WI38 (cell line): ENCODE data around the gene PTPRT.
"Not testable (repeated sequence)": the region's sequence is repeated elsewhere in the genome, so short reads cannot be mapped to it uniquely, and the experiment has no call there.

Source experiments
- H3K4me3 ChIP-seq: 2 replicates; pipeline ENCODE4 v1.5.1; 2011; ENCODE audit warnings: low read depth, mild to moderate bottlenecking, control low read depth, low read length
- CTCF ChIP-seq: IDR thresholded peaks from 2 replicates; pipeline ENCODE4 v1.5.1; 2012; ENCODE audit warnings: low read depth, mild to moderate bottlenecking, control low read depth, low read length

The PTPRT gene

DNA sequence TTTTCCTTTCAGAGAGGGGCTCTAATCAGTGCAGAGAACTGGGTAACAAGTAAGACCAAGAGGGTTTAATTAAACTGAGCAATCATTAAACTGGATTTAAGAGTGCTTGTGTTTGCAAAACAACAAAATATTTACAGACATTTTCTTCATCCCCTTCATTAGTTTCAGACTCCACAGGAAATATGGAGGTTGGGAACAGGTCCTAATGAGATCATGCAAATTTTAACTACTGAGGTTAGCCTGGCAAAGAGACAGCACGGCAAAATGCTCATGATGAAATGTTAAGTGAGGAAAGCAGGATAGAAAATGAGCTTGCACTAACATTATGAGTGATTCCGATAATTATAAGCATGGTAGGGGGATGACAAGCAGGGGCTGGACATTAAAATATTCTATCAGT is 268.9 kb downstream of the PTPRT start:
- TF ChIP-seq CTCF: no peak

DNA sequence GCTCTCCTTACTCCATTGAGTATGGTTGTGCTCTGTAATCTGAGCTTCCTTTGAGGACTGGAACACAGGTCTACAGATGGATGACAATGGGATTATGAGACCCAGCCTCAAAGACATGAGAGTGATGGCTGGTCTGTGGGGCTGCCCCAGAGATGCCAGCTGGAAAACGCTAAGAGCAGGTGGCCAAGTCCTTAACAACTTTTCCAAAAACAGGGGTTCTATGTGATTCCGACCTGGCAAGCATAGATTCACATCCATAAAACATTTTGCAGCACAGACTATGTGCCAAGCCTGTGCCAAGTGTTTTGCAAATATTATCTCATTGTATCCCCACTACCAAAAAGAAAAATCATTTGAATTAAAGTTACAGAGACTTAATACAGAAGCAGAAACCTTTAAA is 270.4 kb downstream of the PTPRT start:
- no peak for TF ChIP-seq CTCF
- no peak overlapping the region for H3K4me3 ChIP-seq

More for the DNA sequence above, 268.9 kb downstream of the PTPRT start:
- no peak overlapping the region for H3K4me3 ChIP-seq

DNA sequence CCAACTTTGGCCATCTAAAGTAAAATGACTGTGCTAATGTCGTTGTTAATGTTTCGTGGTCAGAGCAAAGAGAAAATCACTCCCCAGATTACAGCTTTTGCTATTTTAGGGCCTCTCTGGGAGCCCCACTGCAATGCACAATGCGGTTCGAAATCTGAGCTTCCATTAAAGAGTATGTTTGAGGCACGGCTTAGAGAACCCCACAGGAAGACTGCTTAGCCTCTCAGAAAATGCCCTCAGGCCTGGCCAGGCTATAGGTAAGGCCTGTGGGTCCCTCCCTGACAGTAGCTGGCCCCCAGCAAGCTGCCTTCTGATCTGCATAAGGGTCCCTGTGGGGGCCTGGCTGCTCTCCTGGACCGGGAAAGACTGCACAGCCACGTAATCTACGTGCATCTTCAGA is 274.6 kb downstream of the PTPRT start:
- H3K4me3 ChIP-seq: no peak overlapping the region
- TF ChIP-seq CTCF: no peak

DNA sequence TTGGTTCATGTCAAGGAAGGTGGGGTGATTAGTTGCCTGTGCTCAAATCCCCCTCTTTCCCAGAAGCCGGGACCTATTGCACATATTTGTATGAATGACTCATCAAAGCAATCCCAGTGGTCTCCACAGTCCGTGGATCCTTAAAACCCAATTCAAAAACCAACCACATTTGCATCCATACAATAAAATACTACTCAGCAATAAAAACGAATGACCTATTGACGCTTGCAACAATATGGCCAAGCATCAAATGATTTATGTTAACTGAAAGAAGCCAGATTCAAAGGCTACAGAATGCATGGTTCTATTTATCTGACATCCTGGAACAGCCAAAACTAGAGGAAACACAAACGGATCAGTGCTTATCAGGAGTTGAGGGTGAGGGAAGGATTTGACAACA is 275.4 kb downstream of the PTPRT start:
- H3K4me3 ChIP-seq: no peak overlapping the region
- no peak for TF ChIP-seq CTCF

DNA sequence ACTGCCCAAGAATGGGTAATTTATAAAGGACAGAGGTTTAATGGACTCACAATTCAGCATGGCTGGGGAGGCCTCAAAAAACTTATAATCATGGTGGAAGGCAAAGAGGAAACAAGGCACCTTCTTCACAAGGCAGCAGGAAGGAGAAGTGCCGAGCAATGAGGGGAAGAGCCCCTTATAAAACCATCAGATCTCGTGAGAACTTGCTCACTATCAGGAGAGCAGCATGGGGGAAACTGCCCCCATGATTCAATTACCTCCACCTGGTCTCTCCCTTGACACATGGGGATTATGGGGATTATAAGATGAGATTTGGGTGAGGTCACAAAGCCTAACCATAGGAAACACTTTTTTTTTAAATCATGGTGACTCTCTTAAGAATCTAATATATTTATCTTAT is 278.9 kb downstream of the PTPRT start:
- H3K4me3 ChIP-seq: not testable (repeated sequence)

DNA sequence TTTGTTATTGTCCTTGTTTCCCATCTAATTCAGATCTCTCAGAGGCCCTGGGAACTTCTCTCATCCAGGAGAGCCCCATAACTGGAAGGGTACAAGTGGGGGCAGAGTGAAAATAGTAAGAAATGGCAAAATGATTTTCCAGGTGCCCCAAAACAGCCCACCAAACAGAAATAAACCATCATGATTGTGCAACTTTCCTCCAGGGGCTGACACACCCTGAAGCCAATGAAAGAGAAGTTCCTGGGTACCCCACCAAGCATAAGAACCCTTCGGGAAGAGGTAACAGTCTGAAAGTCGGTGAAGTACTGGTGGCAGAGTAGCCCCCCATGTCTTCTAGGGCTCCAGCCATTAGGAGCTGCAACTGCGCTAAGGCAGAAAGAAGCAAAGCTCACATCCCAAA is 282.0 kb downstream of the PTPRT start:
- TF ChIP-seq CTCF: no peak
- no peak overlapping the region for H3K4me3 ChIP-seq

GRCh38 chr20:42906120-42906519 is 283.6 kb downstream of the PTPRT start:
- TF ChIP-seq CTCF: no peak
- no peak overlapping the region for H3K4me3 ChIP-seq

GRCh38 chr20:42902509-42902908 is 287.2 kb downstream of the PTPRT start:
- H3K4me3 ChIP-seq: no peak overlapping the region
- TF ChIP-seq CTCF: no peak
